ENCODE results near the gene MAP7D3. TPM values are rescaled to one million over a fixed set of nuclear protein-coding genes. Genes with fewer than 3 reads are reported as not detected.
A peak's percentile ranks its signal among the peaks of the same experiment; 100 is the strongest.
"Not testable (repeated sequence)": the region's sequence is repeated elsewhere in the genome, so short reads cannot be mapped to it uniquely, and the experiment has no call there.

The MAP7D3 gene
- total RNA-seq, 4 donors from 2014 or later = 4.3 to 10.2 (median 7.6) TPM

- no peak for DNase-seq (ENCODE audit: low spot score in 2 of 2)
- Histone ChIP-seq H3K4me1 (peaks cover 29% of the 10 kb centered on the region), H3K27ac (peak overlapping the region; percentile 74), H3K4me3 (no peak overlapping the region), H3K27me3 (no peaks in the 10 kb centered on the region), H3K9me3 (no peaks in the 10 kb centered on the region), H3K36me3 (no peaks in the 10 kb centered on the region)
- no peak for TF ChIP-seq EP300 (IDR thresholded peaks at IDR 0.05)
- no peak for TF ChIP-seq POLR2A (IDR thresholded peaks at IDR 0.05)
- TF ChIP-seq POLR2AphosphoS5 (IDR thresholded peaks at IDR 0.05) = no peak
- TF ChIP-seq CTCF (IDR thresholded peaks at IDR 0.05) = no peak
- 68% methylated on average over 9 of the region's 9 CpGs for WGBS
Observed at GRCh38 chrX:136170139-136170800, 80.9 kb downstream of the MAP7D3 start.

- no peaks in the 10 kb centered on the region for H3K36me3 ChIP-seq
- no peaks in the 10 kb centered on the region for H3K9me3 ChIP-seq
- H3K27me3 ChIP-seq = no peaks in the 10 kb centered on the region
- no peak for TF ChIP-seq CTCF (IDR thresholded peaks at IDR 0.05)
- TF ChIP-seq POLR2A (IDR thresholded peaks at IDR 0.05) = no peak
- no peak for TF ChIP-seq EP300 (IDR thresholded peaks at IDR 0.05)
- TF ChIP-seq POLR2AphosphoS5 (IDR thresholded peaks at IDR 0.05) = no peak
- WGBS = 42% methylated on average over 17 of the region's 17 CpGs
- H3K27ac ChIP-seq = peak overlapping the region; percentile 74
- DNase-seq (ENCODE audit: low spot score in 2 of 2) = peak; percentile 79 to 84
- H3K4me3 ChIP-seq = no peak overlapping the region
- peaks cover 29% of the 10 kb centered on the region for H3K4me1 ChIP-seq
Observed at GRCh38 chrX:136168929-136169735, 82.1 kb downstream of the MAP7D3 start.

DNA sequence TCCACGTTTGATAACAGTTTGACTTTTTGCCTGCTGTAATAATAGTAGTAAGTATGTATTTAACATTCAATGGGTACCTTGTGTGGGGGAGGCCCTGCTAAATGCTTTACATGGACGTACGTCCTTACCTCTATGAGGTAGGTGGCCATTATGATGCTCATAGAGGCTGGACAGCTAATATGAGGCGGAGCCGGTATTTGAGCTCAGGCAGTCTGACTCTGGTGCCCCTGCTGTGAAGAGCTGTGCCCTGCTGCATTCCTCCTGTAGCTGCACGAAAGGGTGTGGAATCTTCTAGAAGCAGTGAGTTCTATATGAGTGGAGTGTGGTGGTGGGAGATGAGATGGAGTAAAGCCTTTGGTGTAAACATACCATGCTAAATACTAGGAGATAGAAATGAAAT is 83.2 kb downstream of the MAP7D3 start:
- H3K36me3 ChIP-seq; DNase-seq (ENCODE audit: low spot score in 2 of 2); H3K4me3 ChIP-seq; H3K27me3 ChIP-seq; H3K9me3 ChIP-seq; H3K27ac ChIP-seq: not testable (repeated sequence)
- WGBS = 75% methylated on average over 6 of the region's 6 CpGs
- H3K4me1 ChIP-seq = peaks cover 31% of the 10 kb centered on the region

- no peaks in the 10 kb centered on the region for H3K27me3 ChIP-seq
- DNase-seq (ENCODE audit: low spot score in 2 of 2) = no peak
- no peaks in the 10 kb centered on the region for H3K36me3 ChIP-seq
- WGBS = 70% methylated on average over 8 of the region's 8 CpGs
- TF ChIP-seq POLR2A (IDR thresholded peaks at IDR 0.05) = no peak
- no peak for TF ChIP-seq EP300 (IDR thresholded peaks at IDR 0.05)
- TF ChIP-seq CTCF (IDR thresholded peaks at IDR 0.05) = no peak
- TF ChIP-seq POLR2AphosphoS5 (IDR thresholded peaks at IDR 0.05) = no peak
- no peaks in the 10 kb centered on the region for H3K9me3 ChIP-seq
- H3K27ac ChIP-seq = no peak overlapping the region
- no peak overlapping the region for H3K4me3 ChIP-seq
- H3K4me1 ChIP-seq = peaks cover 30% of the 10 kb centered on the region
Observed at GRCh38 chrX:136166221-136166855, 84.9 kb downstream of the MAP7D3 start.

DNA sequence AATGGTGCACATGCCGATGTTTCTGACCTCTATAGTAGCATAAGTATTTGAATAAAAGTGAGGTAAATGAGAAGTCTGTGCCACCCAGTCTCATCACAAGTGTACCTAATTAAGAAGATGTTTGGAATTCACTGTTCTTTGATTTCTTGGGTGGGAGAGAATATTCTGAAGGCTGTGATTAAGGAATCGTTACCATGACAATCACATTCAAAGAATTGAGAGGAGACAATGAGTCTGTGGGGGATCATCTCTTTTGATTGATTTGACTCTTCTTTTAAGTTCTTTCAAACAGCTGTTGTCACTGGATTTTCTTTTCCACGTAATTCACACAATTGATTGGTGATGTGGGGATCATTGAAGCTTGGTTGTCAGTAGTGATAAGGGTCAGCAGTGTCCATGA is 85.8 kb downstream of the MAP7D3 start:
- Histone ChIP-seq H3K36me3 (no peaks in the 10 kb centered on the region), H3K4me3 (no peak overlapping the region), H3K9me3 (no peaks in the 10 kb centered on the region), H3K27ac (no peak overlapping the region), H3K4me1 (peaks cover 20% of the 10 kb centered on the region), H3K27me3 (no peaks in the 10 kb centered on the region)
- no peak for DNase-seq (ENCODE audit: low spot score in 2 of 2)
- TF ChIP-seq CTCF (IDR thresholded peaks at IDR 0.05) = no peak
- TF ChIP-seq EP300 (IDR thresholded peaks at IDR 0.05) = no peak
- no peak for TF ChIP-seq POLR2A (IDR thresholded peaks at IDR 0.05)
- WGBS = 66% methylated on average over 3 of the region's 3 CpGs

Measured in suprapubic skin (tissue), 4 donors.